Activated T-helper 2 cell treated with anti-CD3 and anti-CD28 coated beads, Interferon-gamma antibody, Interleukin-2, Interleukin-4, amounts not matched to agents 10 μg/mL and 5 μg/mL and 100 μg/mL, durations not matched to agents 14 hours and 24 hours and 36 hours (primary cell): ENCODE results near the gene LTBP4. TPM values are rescaled to one million over a fixed set of nuclear protein-coding genes. Genes with fewer than 3 reads are reported as not detected.

Source experiments
- DNase-seq: peaks from one replicate; pipeline ENCODE4 v3.0.0; 2021; ENCODE audit warnings: low spot score
- H3K27ac Mint-ChIP-seq: one replicate; pipeline ENCODE4 v1.8.0; 2021; ENCODE audit warnings: mixed read lengths
- H3K27me3 Mint-ChIP-seq: one replicate; pipeline ENCODE4 v1.8.0; 2021; ENCODE audit warnings: low read depth, mixed read lengths
- H3K36me3 Mint-ChIP-seq: one replicate; pipeline ENCODE4 v1.8.0; 2021; ENCODE audit warnings: low read depth, mixed read lengths
- H3K4me1 Mint-ChIP-seq: one replicate; pipeline ENCODE4 v1.8.0; 2021; ENCODE audit warnings: low read depth, mixed read lengths
- H3K4me3 Mint-ChIP-seq: one replicate; pipeline ENCODE4 v1.8.0; 2021; ENCODE audit warnings: low read depth, mild to moderate bottlenecking, moderate library complexity, mixed read lengths
- H3K9me3 Mint-ChIP-seq: one replicate; pipeline ENCODE4 v1.8.0; 2021; ENCODE audit warnings: mixed read lengths
- intact Hi-C: fragments of 100-400 bp; cut with micrococcal nuclease; formaldehyde crosslinking; loops from one replicate; pipeline ENCODE4 v1.15.1; 2023
- total RNA-seq: library from RNA; stranded (reverse); gene quantifications from 2 replicates; pipeline ENCODE4 v1.2.3, GENCODE V29; 2022

LTBP4 gene
- total RNA-seq, 1 donor from 2014 or later = 104 TPM

- Mint-ChIP-seq H3K9me3 (no peaks in the 10 kb centered on the region), H3K4me1 (peaks cover 9% of the 10 kb centered on the region), H3K36me3 (no peaks in the 10 kb centered on the region), H3K27me3 (peaks cover 42% of the 10 kb centered on the region), H3K4me3 (no peak overlapping the region), H3K27ac (no peak overlapping the region)
- DNase-seq = no peak
- intact Hi-C loops = no loop called here
Measured at GRCh38 chr19:40567040-40567749, 34.0 kb upstream of the LTBP4 start.

- no peak overlapping the region for H3K27ac Mint-ChIP-seq
- no peak for DNase-seq
- peaks cover 43% of the 10 kb centered on the region for H3K27me3 Mint-ChIP-seq
- peaks cover 9% of the 10 kb centered on the region for H3K4me1 Mint-ChIP-seq
- no peak overlapping the region for H3K4me3 Mint-ChIP-seq
- H3K9me3 Mint-ChIP-seq = no peaks in the 10 kb centered on the region
- intact Hi-C loops = no loop called here
- no peaks in the 10 kb centered on the region for H3K36me3 Mint-ChIP-seq
Measured at GRCh38 chr19:40567750-40568494, 33.2 kb upstream of the LTBP4 start.

GRCh38 chr19:40570313-40571004, 30.7 kb upstream of the LTBP4 start:
- Mint-ChIP-seq H3K36me3 (no peaks in the 10 kb centered on the region), H3K4me3 (peak overlapping the region; percentile 54), H3K9me3 (no peaks in the 10 kb centered on the region), H3K27ac (peak overlapping the region; percentile 36), H3K4me1 (peaks cover 9% of the 10 kb centered on the region), H3K27me3 (peaks cover 38% of the 10 kb centered on the region)
- peak; percentile 98 for DNase-seq
- intact Hi-C loops = loop anchor here (1.0 to 2.0 kb wide), 2 partner anchors 34 to 127 kb away; no protein-coding TSS in a partner anchor

DNA sequence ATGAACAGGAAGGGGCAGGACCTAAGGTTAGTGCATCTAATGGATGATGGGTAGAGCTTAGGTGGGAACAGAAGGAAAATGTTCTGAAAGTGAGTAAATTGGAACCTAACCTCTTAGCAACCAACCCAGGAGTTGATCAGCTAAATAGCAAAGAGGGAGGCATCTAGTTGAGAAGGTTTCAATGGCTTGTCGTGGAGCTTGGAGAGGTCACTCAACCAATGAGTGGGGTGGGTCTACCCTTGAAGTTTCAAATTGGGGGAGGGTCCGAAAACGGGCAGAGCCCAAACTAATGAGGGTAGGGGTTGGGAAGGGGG, 30.2 kb upstream of the LTBP4 start:
- no peak for DNase-seq
- H3K4me1 Mint-ChIP-seq = peaks cover 10% of the 10 kb centered on the region
- no peaks in the 10 kb centered on the region for H3K9me3 Mint-ChIP-seq
- peak overlapping the region; percentile 23 for H3K27ac Mint-ChIP-seq
- intact Hi-C loops = loop anchor here (2.0 kb wide), 1 partner anchor 34 kb away; no protein-coding TSS in a partner anchor
- H3K36me3 Mint-ChIP-seq = no peaks in the 10 kb centered on the region
- peaks cover 34% of the 10 kb centered on the region for H3K27me3 Mint-ChIP-seq
- peak overlapping the region; percentile 34 for H3K4me3 Mint-ChIP-seq

GRCh38 chr19:40571831-40572495, 29.2 kb upstream of the LTBP4 start:
- H3K4me3 Mint-ChIP-seq = no peak overlapping the region
- H3K27ac Mint-ChIP-seq = no peak overlapping the region
- no peaks in the 10 kb centered on the region for H3K36me3 Mint-ChIP-seq
- peaks cover 27% of the 10 kb centered on the region for H3K27me3 Mint-ChIP-seq
- no peak for DNase-seq
- intact Hi-C loops = loop anchor here (2.0 kb wide), 1 partner anchor 33 kb away; no protein-coding TSS in a partner anchor
- peaks cover 10% of the 10 kb centered on the region for H3K4me1 Mint-ChIP-seq
- no peaks in the 10 kb centered on the region for H3K9me3 Mint-ChIP-seq

GRCh38 chr19:40575326-40575725, 25.8 kb upstream of the LTBP4 start:
- H3K27ac Mint-ChIP-seq = no peak overlapping the region
- peaks cover 2% of the 10 kb centered on the region for H3K27me3 Mint-ChIP-seq
- H3K36me3 Mint-ChIP-seq = peaks cover 17% of the 10 kb centered on the region
- no peaks in the 10 kb centered on the region for H3K9me3 Mint-ChIP-seq
- H3K4me3 Mint-ChIP-seq = no peak overlapping the region
- peaks cover 16% of the 10 kb centered on the region for H3K4me1 Mint-ChIP-seq
- intact Hi-C loops = no loop called here
- no peak for DNase-seq

GRCh38 chr19:40576151-40576584, 25.0 kb upstream of the LTBP4 start:
- H3K27ac Mint-ChIP-seq = peak overlapping the region; percentile 78
- H3K4me3 Mint-ChIP-seq = peak overlapping the region; percentile 94
- H3K36me3 Mint-ChIP-seq = peaks cover 24% of the 10 kb centered on the region
- H3K9me3 Mint-ChIP-seq = no peaks in the 10 kb centered on the region
- peaks cover 2% of the 10 kb centered on the region for H3K27me3 Mint-ChIP-seq
- DNase-seq = peak; percentile 22
- intact Hi-C loops = no loop called here
- H3K4me1 Mint-ChIP-seq = peaks cover 11% of the 10 kb centered on the region

DNA sequence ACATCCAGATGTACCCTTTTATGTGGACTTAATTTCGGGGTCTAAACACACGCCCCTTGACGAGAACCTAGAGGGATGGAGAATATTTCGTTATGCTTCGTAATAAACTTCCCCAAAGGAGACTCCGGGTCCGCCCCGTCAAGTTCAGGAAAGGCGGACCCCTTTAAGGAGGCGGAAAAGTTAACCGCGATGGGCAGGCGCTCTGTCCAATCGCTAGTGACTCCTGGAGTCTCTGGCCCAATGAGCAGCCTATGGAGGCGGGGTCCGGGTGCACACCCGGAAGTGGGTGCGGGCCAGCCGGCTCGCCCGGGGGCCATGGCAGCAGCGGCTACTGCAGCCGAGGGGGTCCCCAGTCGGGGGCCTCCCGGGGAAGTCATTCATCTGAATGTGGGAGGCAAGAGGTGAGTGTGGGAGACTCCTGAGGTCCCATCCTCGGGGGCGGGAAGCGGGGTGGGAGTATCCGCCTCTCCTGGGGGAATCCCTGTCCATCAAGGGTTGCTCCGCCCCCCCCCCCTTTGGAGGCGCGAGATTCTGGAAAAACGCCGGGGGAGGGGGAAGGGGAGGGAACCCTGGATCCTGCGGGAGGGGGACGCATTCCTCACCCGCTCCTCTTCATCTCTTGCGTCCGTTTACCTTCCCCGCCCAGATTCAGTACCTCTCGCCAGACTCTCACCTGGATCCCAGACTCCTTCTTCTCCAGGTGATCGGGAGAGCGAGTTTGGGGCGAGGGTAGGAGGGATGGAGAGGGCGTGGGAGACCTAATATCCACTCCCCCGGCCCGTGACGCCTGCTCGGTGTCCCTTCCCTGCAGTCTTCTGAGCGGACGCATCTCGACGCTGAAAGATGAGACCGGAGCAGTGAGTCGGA, 24.4 kb upstream of the LTBP4 start, which contains the start of gene SHKBP1:
Gene SHKBP1 (plus strand): TSS at position 289 of the 867 bp plus-strand sequence. CDS start 27 bp downstream, at position 316.
- H3K27ac Mint-ChIP-seq = peak within 1 kb of the TSS; percentile 78
- peaks cover 11% of the 10 kb centered on the region for H3K4me1 Mint-ChIP-seq
- intact Hi-C loops = no loop called here
- H3K36me3 Mint-ChIP-seq = peaks cover 29% of the 10 kb centered on the region
- H3K9me3 Mint-ChIP-seq = no peaks in the 10 kb centered on the region
- H3K27me3 Mint-ChIP-seq = peaks cover 2% of the 10 kb centered on the region
- DNase-seq = peak; percentile 92
- peak within 1 kb of the TSS; percentile 94 for H3K4me3 Mint-ChIP-seq

- Mint-ChIP-seq H3K9me3 (no peaks in the 10 kb centered on the region), H3K36me3 (peaks cover 42% of the 10 kb centered on the region), H3K4me1 (peaks cover 11% of the 10 kb centered on the region), H3K27me3 (no peaks in the 10 kb centered on the region), H3K27ac (peak overlapping the region; percentile 58), H3K4me3 (peak overlapping the region; percentile 94)
- no peak for DNase-seq
- intact Hi-C loops = no loop called here
Measured at GRCh38 chr19:40578442-40578908, 22.7 kb upstream of the LTBP4 start.

DNA sequence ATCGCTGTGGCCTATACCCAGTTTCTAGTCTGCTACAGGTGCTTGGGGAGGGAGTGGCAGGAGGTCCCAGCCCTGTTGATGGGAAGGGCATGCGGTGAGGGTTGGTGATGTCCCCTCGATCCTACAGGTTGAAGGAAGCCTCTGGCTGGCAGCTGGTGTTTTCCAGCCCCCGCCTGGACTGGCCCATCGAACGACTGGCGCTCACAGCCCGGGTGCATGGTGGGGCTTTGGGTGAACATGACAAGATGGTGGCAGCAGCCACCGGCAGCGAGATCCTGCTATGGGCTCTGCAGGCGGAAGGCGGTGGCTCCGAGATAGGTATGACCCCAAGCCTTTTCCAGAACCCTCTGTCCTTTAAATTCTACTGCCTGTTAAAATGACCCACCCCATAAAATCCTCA, 20.6 kb upstream of the LTBP4 start:
- intact Hi-C loops = no loop called here
- peaks cover 58% of the 10 kb centered on the region for H3K36me3 Mint-ChIP-seq
- DNase-seq = no peak
- H3K27ac Mint-ChIP-seq = no peak overlapping the region
- H3K4me1 Mint-ChIP-seq = peaks cover 11% of the 10 kb centered on the region
- no peaks in the 10 kb centered on the region for H3K27me3 Mint-ChIP-seq
- no peak overlapping the region for H3K4me3 Mint-ChIP-seq
- no peaks in the 10 kb centered on the region for H3K9me3 Mint-ChIP-seq

DNA sequence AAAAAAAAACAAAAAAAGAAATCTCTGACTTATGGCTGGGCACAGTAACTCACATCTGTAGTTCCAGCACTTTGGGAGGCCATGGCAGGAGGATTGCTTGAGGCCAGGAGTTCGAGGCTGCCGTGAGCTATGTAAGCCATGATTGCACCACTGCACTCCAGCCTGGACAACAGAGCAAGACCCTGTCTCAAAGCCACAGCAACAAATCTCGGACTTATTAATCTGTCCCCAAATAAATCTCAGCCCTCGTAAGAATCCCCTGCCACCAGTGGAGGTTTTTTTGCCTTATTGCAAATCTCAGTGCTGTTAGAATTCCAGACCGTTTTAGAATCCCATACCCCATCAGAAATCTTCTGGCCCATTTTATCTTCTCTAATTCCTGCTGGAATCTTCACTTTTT, 19.6 kb upstream of the LTBP4 start:
- H3K4me1 Mint-ChIP-seq = peaks cover 16% of the 10 kb centered on the region
- no peaks in the 10 kb centered on the region for H3K27me3 Mint-ChIP-seq
- intact Hi-C loops = no loop called here
- DNase-seq = no peak
- H3K9me3 Mint-ChIP-seq = no peaks in the 10 kb centered on the region
- no peak overlapping the region for H3K27ac Mint-ChIP-seq
- H3K36me3 Mint-ChIP-seq = peaks cover 67% of the 10 kb centered on the region
- no peak overlapping the region for H3K4me3 Mint-ChIP-seq
